HS-27A (cell line): ENCODE results near the gene DSG3.

Experiments
- DNase-seq: peaks from one replicate; pipeline ENCODE4 v3.0.0-alpha.2; 2012; ENCODE audit warnings: low read depth, missing footprints

The DSG3 gene, protein sequence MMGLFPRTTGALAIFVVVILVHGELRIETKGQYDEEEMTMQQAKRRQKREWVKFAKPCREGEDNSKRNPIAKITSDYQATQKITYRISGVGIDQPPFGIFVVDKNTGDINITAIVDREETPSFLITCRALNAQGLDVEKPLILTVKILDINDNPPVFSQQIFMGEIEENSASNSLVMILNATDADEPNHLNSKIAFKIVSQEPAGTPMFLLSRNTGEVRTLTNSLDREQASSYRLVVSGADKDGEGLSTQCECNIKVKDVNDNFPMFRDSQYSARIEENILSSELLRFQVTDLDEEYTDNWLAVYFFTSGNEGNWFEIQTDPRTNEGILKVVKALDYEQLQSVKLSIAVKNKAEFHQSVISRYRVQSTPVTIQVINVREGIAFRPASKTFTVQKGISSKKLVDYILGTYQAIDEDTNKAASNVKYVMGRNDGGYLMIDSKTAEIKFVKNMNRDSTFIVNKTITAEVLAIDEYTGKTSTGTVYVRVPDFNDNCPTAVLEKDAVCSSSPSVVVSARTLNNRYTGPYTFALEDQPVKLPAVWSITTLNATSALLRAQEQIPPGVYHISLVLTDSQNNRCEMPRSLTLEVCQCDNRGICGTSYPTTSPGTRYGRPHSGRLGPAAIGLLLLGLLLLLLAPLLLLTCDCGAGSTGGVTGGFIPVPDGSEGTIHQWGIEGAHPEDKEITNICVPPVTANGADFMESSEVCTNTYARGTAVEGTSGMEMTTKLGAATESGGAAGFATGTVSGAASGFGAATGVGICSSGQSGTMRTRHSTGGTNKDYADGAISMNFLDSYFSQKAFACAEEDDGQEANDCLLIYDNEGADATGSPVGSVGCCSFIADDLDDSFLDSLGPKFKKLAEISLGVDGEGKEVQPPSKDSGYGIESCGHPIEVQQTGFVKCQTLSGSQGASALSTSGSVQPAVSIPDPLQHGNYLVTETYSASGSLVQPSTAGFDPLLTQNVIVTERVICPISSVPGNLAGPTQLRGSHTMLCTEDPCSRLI

DNA sequence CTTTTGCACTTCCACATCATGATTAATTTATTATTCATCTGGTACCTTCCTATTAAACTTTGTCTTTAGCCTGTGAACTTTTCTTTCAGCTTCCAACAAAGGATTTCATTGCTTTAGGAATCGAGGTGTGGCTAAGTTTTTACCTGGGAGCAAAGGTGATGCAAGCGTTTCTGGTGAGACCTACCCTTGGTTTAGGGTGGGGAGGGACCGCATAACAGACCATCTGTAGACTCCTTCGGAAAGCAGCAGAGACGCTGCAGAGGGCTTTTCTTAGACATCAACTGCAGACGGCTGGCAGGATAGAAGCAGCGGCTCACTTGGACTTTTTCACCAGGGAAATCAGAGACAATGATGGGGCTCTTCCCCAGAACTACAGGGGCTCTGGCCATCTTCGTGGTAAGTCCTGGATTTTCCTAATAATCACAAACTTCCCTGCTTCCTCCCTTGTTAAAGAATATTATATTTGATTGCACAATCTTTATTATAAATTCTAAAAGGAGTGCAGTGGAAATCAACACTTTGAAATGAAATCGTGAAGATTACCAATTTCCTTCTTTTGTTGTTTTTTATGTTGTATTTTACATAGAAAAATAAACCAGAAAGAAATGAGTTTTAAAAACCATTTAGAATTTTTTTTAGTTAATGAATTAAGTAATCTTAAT lies at the start of gene DSG3:
Gene DSG3 (plus strand): TSS at position 212 of the 662 bp plus-strand sequence. CDS start 137 bp downstream, at position 349.
- no peak for DNase-seq

- no peak for DNase-seq
Observed at GRCh38 chr18:31398191-31398590, 49.4 kb upstream of the DSG3 start.

GRCh38 chr18:31399306-31400032 lies 48.1 kb upstream of the DSG3 start:
- DNase-seq, result no peak

DNA sequence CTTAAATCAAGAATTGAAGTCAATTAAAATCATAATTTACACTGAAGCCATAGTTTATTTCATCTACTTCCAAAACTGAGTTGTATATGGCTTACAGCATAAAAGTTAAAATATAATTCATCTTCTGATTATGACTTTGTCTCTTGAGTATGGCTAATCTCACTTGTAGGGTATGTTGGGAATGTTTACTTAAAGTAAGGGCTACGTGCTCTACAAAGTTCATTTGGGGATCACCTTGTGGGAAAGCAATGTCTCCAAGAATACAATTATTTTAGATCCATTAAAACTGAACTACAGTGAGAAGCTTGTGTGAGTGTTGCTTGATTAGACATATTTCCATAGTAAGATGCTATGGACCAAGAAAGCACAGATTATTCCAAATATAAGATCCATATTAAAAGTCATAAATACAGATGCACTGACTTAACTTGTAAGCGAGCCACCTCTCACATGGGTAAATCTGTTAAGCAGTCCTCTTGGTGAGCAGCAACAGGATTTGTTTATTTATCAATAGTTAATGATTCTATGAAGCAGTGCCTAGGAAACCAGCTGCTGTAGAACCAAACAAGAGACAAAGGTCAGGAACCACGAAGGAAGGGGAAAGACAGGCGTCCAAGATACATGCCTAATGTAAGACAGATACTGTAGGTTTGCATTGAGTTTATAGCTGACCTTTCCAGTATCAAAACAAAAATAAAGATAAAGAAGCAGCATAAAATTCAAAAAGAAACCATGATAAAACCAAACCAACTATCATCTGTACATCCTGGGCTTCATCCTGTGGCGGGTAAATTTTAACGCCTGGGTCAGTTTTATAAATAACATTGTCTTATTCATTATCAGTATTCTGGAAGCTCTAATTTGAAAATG lies 46.1 kb upstream of the DSG3 start:
- no peak for DNase-seq

GRCh38 chr18:31402026-31402373 lies 45.5 kb upstream of the DSG3 start:
- DNase-seq, result no peak

DNA sequence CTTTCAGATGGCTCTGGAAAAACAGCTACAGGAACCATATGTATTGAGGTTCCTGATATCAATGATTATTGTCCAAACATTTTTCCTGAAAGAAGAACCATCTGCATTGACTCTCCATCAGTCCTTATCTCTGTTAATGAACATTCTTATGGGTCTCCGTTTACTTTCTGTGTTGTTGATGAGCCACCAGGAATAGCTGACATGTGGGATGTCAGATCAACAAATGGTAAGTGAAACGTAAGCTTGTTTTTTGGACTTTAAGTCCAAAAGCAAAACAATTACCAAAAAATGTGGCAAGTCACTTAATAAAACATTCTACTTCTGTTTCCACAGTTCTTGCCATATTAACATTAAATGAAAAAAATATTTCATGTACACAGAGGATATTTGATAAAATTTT lies 44.1 kb upstream of the DSG3 start:
- no peak for DNase-seq

DNA sequence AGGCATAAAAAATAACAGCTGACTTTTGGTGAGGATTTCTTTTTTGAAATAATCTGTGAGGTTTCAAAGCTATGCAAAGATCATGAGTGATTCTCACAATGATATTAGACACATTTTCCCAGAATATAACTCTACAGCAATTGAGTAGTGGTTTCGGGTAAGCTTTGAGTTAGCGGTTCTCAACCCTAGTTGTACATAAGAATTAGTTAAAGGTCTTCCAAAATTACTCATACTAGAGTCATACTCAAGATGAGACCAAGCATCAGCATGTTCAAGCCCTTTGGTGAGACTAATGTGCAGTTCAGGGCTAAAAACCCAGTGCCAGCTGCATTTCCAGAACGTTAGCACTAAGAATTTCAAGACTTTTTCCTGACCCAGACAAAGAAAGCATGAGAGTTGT lies 39.9 kb upstream of the DSG3 start:
- DNase-seq, result no peak

DNA sequence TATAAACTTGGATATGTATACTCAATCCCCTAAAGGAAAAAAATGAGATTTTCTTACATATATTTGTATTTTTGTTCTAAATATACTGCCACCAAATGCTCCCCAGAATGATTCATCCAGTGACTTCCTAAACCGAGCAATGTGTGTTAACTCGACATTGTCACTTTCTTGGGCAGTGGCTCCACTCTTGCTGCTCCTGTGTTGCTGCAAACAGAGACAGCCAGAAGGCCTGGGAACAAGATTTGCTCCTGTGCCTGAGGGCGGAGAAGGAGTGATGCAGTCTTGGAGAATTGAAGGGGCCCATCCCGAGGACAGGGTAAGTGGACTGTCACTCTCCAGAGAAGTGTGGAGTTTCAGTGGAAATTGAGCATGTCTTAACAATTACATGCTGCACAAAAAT lies 38.3 kb upstream of the DSG3 start:
- DNase-seq, result no peak

DNA sequence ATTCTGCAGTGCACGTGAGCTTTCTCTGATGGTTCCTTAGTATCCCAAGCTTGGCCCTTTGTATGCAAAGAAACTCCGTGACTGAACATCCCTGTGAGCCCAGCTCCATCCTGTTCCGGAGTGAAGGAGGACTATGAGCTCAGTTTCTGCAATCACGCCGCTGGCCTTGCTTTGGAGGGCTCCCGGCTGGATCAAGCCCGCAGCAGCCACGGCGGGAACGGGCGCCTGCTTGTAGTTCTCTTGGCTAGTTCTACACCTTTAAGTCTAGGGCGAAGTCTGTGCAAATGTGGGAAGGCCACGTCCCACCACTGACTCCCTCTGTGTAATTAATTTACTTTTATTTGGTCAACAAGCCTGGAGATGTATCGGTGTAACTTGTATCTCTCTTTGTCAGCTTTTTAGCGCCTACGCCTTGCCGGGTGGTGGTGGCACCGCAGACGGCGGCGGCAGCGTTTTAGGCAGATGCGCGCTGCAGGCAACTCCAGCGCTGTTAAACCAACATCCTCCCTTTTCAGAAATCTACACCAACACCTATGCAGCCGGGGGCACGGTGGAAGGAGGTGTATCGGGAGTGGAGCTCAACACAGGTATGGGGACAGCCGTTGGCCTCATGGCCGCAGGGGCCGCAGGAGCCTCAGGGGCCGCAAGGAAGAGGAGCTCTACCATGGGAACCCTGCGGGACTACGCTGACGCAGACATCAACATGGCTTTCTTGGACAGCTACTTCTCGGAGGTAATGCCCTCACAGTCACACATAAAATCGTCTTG lies 36.6 kb upstream of the DSG3 start:
- no peak for DNase-seq

- no peak for DNase-seq
Observed at GRCh38 chr18:31413137-31413536, 34.4 kb upstream of the DSG3 start.

DNA sequence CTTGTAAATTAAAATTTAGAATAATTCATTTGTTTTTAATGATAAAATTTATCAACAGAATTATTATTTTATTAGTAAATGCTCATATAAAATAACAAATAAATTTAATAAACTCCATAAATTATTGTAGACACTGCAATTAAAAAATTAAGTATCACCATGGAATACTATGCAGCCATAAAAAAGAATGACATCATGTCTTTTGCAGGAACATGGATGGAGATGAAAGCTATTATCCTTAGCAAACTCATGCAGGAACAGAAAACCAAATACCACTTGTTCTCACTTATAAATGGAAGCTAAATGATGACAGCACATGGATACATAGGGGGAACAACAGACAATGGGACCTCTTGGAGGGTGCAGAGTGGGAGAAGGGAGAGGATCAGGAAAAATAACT lies 29.7 kb upstream of the DSG3 start:
- no peak for DNase-seq

DNA sequence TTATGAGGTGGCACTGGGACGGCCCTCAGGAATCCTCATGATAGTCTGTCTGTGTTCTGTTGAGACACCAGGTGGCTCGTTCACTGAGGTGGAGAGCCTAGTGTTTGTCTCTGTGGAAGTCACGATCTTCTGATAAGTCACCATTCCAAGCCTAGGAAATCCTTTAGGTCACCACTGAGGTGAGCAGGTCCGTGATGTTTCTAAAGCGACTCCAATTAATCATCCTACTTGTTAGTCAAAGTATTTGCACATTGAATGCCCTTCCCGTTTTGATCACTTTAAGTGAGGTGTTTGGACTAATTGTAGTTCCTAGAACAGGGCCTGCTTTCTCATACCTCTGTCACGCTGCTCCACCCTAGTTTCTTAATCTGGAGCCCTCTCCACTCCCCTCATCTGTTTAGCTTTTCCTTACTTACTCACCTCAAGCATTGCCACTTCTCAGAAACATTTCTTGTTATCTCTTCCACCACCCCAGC lies 28.0 kb upstream of the DSG3 start:
- DNase-seq, result no peak

DNA sequence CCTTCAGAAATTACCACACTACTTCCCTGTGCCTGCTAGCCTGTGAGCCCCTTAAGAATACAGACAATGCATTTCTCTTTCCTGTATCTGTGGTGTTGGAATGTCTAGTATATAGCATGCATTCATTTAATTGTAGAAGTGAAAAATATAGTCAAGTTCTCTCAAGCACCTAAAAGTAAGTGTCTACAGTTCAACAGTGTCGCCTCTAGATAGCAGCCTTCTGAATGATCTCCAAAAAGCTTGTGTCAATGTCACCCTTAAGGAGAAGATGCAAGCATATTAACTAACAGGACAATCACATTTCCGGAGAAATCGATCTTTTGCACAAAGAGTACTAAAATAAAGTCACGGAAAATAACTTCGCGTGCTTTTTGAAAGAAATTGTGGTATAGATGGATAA lies 27.5 kb upstream of the DSG3 start:
- no peak for DNase-seq

DNA sequence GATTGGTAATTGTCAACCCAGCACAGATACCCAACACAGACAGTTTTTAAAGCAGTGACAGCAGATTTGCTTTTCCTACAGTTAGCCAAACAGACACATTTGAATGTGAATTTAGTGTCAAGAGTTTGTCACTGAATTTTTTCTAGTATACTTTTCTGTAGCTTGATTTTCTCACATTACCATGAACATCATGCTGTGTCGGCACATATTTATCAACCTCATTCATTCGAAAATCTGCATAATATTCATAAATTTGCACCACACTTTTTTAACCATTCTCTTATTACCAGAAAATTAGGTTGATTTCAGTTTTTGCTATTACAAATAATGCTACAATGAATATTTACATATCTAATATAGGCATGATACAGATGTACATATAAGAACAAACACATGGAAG lies 27.0 kb upstream of the DSG3 start:
- no peak for DNase-seq

DNA sequence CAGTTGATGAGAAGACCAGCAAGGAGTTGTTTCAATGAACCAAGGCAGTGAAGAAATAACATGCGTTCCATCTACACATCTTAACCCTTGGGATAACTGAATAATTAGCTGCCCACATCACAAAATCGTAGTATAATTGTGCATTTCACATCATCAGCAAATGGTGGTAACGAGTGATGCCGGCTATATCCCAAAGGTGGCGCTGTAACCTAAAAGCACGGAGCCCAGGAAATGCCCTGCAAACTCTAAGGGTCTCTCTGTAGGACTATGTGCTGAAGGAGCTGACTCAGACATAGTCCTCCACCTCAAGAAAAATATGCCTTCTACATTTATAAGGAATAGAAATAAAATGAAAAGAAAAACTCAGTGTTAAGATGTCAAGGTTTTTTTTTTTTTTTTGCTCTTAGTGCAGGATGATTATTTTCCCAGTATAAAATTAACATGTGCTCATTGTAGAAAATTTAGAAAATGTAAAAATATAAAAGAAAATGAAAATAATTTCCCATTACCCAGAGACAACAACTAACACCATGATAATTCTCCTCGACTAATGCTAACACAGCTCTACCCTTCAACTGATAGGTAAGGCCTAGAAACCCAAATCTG lies 23.1 kb upstream of the DSG3 start:
- DNase-seq, result no peak

DNA sequence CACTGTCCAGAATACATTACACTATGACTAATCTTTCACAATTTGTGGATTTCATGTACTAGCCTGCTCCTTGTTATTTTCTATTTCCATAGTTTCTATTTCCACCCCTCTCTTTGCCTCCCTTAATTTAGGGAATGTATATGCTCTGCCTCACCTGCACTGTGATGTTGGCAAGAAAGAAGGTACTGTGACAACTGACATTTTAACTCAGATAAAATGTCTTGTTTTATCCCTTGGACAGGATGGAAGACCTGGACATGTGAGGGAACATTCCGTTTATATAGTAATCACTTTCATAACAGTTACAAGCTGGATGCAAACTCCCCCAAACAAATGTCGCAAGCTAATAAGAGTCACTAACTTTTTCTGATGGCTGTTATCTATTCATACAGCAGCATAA lies 21.5 kb upstream of the DSG3 start:
- no peak for DNase-seq

- no peak for DNase-seq
Observed at GRCh38 chr18:31426871-31427406, 20.6 kb upstream of the DSG3 start.

GRCh38 chr18:31428211-31428610 lies 19.3 kb upstream of the DSG3 start:
- no peak for DNase-seq

DNA sequence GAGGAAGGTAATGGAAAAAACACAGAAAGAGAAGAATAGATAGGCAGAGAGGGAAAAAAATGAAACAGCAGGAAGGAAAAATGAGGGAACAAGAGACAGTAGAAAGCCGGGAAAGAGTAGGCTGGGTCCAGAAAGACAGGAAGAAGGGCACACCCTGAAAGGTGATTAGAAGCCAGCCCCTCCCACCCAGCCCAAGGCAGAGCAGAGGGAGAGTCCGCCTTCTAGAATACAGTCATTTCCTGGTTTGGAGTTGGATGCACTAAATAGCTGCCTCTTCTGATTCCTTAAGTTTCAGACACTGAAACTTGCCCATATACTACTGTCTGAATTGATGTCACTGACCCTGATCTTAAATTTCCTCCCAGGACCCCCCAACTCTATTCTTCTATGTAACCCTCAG lies 17.9 kb upstream of the DSG3 start:
- DNase-seq, result no peak
